NCI-H446 (cell line): ENCODE measurements around the gene CFAP221.

ENCODE experiments used
- DNase-seq, 2 experiments: peaks; one replicate each; lab custom pipeline; 2025; lab: John Stamatoyannopoulos, UW

The CFAP221 gene

GRCh38 chr2:119536707-119537106 is 7.5 kb upstream of the CFAP221 start:
- no peak for DNase-seq

- DNase-seq, result no peak
Measured at GRCh38 chr2:119537792-119538191, 6.5 kb upstream of the CFAP221 start.

- no peak for DNase-seq
Measured at GRCh38 chr2:119541476-119541875, 2.8 kb upstream of the CFAP221 start.

- no peak for DNase-seq
Measured at GRCh38 chr2:119544939-119545475, 758 bp downstream of the CFAP221 start.

- DNase-seq, result no peak
Measured at GRCh38 chr2:119545754-119546446, 1.7 kb downstream of the CFAP221 start.

- DNase-seq, result no peak
Measured at GRCh38 chr2:119546447-119546767, 2.2 kb downstream of the CFAP221 start.

GRCh38 chr2:119548516-119549120 is 4.4 kb downstream of the CFAP221 start:
- no peak for DNase-seq

- DNase-seq, result peak in 1 of 2 experiments; percentile 54
Measured at GRCh38 chr2:119549241-119549640, 5.0 kb downstream of the CFAP221 start.

GRCh38 chr2:119550346-119550745 is 6.1 kb downstream of the CFAP221 start:
- DNase-seq, result no peak

GRCh38 chr2:119550856-119551255 is 6.6 kb downstream of the CFAP221 start:
- DNase-seq, result no peak

GRCh38 chr2:119552902-119553301 is 8.7 kb downstream of the CFAP221 start:
- no peak for DNase-seq

GRCh38 chr2:119553687-119554344 is 9.6 kb downstream of the CFAP221 start:
- no peak for DNase-seq

GRCh38 chr2:119565481-119565880 is 21.2 kb downstream of the CFAP221 start:
- DNase-seq, result no peak

GRCh38 chr2:119567292-119567691 is 23.0 kb downstream of the CFAP221 start:
- no peak for DNase-seq

GRCh38 chr2:119574108-119574815 is 30.0 kb downstream of the CFAP221 start:
- DNase-seq, result no peak

- no peak for DNase-seq
Measured at GRCh38 chr2:119574864-119575263, 30.6 kb downstream of the CFAP221 start.

GRCh38 chr2:119575439-119575838 is 31.2 kb downstream of the CFAP221 start:
- no peak for DNase-seq

- DNase-seq, result no peak
Measured at GRCh38 chr2:119579424-119580295, 35.4 kb downstream of the CFAP221 start.

GRCh38 chr2:119580550-119581072 is 36.4 kb downstream of the CFAP221 start:
- no peak for DNase-seq

GRCh38 chr2:119583291-119583690 is 39.0 kb downstream of the CFAP221 start:
- DNase-seq, result no peak

GRCh38 chr2:119584469-119584868 is 40.2 kb downstream of the CFAP221 start:
- no peak for DNase-seq
